NCI-H2171 (cell line): ENCODE results near the gene SETDB2.

Experiments used
- DNase-seq: peaks from one replicate; lab custom pipeline; 2025; lab: John Stamatoyannopoulos, UW

SETDB2 gene

GRCh38 chr13:49533591-49534269 is 89.7 kb downstream of the SETDB2 start:
- DNase-seq = no peak

GRCh38 chr13:49536144-49536873 is 92.2 kb downstream of the SETDB2 start:
- no peak for DNase-seq

- no peak for DNase-seq
Measured at GRCh38 chr13:49538404-49538803, 94.3 kb downstream of the SETDB2 start.

GRCh38 chr13:49539313-49539712 is 95.2 kb downstream of the SETDB2 start:
- DNase-seq = no peak

GRCh38 chr13:49539746-49540145 is 95.7 kb downstream of the SETDB2 start:
- no peak for DNase-seq

GRCh38 chr13:49540552-49540951 is 96.5 kb downstream of the SETDB2 start:
- no peak for DNase-seq

GRCh38 chr13:49543656-49544055 is 99.6 kb downstream of the SETDB2 start:
- DNase-seq = no peak
